ENCODE measurements around the gene DRD4.
A peak's percentile ranks its signal among the peaks of the same experiment; 100 is the strongest.

DRD4 gene

DNA sequence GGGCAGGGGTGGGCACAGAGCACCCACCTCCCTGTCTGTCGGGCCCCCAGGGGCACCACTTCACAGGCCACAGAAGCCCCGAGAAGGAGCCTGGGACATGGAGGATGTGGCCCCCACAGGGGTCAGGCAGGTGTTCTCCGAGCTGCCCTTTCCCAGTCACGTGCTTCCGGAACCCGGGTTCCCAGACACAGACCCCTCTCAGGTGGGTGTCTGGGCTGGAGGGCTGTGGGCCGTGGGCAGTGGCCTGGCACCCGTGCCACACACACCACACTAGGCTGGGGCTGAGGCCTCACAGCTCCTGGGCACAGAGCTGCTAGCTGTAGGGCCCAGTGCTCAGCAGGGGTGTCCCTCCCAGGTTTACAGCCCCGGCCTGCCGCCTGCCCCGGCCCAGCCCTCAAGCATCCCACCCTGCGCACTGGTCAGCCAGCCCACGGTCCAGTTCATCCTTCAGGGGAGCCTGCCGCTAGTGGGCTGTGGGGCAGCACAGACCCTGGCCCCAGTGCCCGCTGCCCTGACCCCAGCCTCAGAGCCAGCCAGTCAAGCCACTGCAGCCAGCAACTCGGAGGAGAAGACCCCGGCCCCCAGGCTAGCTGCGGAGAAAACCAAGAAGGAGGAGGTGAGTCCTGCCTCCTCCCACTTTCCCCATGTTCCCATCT, 26.8 kb upstream of the DRD4 start:
- no peak for DNase-seq (ENCODE audit: low read depth in 2 of 2)

DNA sequence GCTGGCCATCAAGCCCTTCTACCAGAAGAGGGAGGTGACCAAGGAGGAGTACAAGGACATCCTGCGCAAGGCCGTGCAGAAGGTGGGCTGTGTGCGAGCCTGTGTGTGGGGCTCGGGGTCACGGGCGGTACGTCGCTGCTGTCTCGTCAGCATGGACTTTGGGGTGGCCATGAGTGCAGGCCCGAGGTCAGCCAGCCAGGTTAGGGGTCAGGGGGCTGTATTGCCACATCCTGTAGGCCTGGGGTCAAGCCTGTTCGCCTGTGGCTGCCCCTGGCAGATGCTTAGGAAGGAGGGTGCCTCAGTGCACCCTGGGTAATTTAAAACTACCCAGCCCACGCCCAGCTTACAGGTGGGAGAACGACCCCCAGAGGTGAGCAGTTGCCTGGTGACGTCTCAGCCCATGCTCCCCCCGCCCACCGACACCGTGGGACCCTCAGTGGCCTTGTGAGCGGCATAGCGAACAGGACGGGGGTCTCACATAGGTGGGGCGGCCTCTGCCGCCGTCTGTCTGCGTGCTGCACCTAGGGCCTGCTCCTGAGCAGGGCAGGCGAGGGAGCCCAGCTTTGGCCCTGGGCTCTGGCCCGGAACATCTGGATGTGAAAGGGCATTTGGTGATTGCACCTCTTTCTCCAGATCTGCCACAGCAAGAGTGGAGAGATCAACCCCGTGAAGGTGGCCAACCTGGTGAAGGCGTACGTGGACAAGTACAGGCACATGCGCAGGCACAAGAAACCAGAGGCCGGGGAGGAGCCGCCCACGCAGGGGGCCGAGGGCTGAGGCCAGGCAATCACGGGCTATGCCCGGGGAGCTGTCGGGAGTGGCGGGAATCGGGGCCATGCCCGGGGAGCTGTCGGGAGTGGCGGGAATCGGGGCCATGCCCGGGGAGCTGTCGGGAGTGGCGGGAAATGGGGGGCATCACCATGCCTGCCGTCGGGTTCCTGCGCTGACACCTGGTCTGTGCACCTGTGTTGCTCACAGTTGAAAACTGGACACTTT, 25.8 kb upstream of the DRD4 start:
- DNase-seq (ENCODE audit: low read depth in 2 of 2), result no peak

GRCh38 chr11:612201-612960, 24.7 kb upstream of the DRD4 start:
- no peak for DNase-seq (ENCODE audit: low read depth in 2 of 2)

DNA sequence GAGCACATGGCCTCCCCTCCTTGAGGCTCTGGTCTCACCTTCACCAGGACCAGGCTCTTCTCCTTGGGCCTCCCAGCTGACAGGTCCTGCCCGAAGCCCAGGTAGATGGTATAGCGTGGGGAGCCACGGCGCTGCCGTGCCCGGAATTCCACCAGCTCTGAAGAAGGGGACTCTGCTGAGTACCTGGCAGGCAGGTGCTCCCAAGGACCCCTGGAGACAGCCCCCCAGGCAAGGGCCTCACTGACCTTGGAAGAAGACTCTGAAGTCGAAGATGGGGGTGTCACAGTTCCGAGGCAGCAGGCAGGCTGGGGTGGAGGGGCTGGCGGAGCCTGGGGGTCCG, 24.1 kb upstream of the DRD4 start:
- DNase-seq (ENCODE audit: low read depth in 2 of 2), result no peak

- peak; percentile 73 to 86 for DNase-seq (ENCODE audit: low read depth in 2 of 2)
Measured at GRCh38 chr11:613369-613968, 23.6 kb upstream of the DRD4 start.

GRCh38 chr11:614021-614622, 22.9 kb upstream of the DRD4 start:
- DNase-seq (ENCODE audit: low read depth in 2 of 2), result no peak

GRCh38 chr11:614623-615503, 22.2 kb upstream of the DRD4 start:
- DNase-seq (ENCODE audit: low read depth in 2 of 2), result no peak

- DNase-seq (ENCODE audit: low read depth in 2 of 2), result peak; percentile 58 to 79
Measured at GRCh38 chr11:615504-616319, 21.4 kb upstream of the DRD4 start, which contains the start of gene IRF7. Gene IRF7 (minus strand): TSS chr11:615950. CDS start chr11:615364, 586 bp downstream.

GRCh38 chr11:616320-617198, 20.5 kb upstream of the DRD4 start:
- DNase-seq (ENCODE audit: low read depth in 2 of 2), result no peak

DNA sequence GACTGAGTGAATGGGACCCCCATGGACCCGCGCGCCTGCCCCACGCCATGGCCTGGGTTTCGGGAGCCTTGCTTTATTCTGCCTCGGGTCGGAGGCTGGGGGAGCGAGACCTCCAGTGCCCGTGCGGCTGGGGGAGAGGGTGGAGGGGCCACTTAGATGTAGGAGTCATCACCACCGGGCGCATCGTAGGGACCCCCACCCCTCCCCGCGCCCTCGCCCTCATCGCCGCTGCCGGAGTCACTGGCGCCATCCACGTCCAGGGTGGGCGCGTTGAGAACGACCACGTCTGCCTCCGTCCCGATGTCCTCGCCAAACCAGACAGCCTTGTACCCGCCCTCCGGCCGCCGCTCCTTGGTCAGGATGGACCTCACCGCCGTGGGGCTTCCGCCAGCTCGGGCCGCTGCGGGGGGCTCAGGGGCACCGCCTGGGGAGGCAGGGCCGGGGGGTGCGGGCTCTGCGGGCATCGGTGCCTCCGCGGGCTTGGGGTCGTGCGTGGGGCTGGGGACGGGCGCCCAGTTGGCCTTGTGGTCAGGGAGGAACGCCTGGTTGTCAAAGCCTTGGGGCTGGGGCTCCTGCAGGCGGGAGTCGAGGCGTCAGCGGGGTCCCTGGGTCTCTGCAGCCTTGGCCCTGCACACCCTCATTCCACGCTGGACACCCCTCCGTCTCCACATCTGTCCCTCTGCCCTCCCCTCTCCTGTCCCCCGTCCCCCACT, 19.7 kb upstream of the DRD4 start:
- no peak for DNase-seq (ENCODE audit: low read depth in 2 of 2)

DNA sequence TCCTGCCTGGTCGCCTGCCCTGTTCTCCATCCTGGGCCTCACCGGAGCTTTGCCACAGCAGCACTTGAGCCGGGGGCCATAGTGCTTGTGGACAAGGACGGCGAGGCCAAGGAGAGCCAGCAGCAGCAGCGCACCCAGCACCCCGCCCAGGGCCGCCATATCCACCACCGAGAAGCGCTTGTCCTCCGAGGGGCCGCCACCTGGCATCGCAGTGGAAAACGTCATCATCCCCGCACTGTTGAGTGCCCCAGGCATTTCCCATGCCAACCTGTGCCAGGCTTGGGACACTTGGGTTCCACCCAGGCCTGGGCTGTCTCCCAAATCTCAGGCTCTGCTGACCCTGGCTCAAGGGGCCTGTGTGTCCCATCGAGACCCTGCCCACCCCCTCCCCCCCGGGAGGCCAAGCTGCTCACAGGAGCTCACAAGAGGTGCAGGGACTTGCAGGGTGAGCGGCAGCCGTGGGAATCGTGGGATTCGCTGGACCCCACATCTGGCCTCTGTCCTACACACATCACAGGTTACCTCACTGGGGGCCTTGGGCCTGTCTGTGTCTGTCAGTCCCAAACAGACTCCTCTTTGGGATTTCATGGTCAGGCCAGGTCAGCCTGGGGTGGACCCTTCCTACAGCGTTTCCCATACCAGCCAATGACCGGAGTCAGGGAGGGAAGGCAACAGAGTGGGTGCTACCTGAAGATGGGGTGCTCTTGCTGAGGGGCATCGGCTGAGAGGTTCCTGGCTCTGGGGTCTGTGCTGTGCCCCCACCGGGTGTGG, 19.0 kb upstream of the DRD4 start:
- no peak for DNase-seq (ENCODE audit: low read depth in 2 of 2)

GRCh38 chr11:618856-619627, 18.0 kb upstream of the DRD4 start:
- no peak for DNase-seq (ENCODE audit: low read depth in 2 of 2)

- no peak for DNase-seq (ENCODE audit: low read depth in 2 of 2)
Measured at GRCh38 chr11:619628-620050, 17.4 kb upstream of the DRD4 start.

DNA sequence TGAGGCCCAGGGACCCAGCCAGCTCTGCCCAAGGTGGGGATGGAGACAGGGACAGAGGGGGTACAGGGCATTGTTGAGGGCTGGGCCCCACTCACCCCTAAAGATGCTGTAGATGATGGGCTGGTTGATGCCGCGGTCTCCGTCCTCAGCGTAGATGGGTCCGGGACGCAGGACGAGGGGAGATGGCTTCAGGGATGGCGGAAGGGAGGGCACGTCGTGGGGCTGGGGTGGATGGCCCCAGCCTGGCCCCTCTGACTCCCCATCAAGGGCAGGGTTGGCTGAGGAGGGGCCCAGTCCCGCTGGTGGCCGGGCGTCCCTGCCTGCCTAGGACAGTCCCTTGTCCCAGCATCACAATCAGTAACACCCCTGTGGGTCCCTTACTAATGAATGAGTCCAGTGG, 16.9 kb upstream of the DRD4 start:
- no peak for DNase-seq (ENCODE audit: low read depth in 2 of 2)

GRCh38 chr11:620935-621814, 15.9 kb upstream of the DRD4 start:
- DNase-seq (ENCODE audit: low read depth in 2 of 2), result no peak
